ENCODE data around the gene ALDH4A1. TPM values are rescaled to one million over a fixed set of nuclear protein-coding genes. Genes with fewer than 3 reads are reported as not detected.

ALDH4A1 gene
- total and polyA plus RNA-seq, 9 of the 15 experiments (the other 6 are each of a cell fraction or from before 2014, with no cell fraction given): 0.27 to 31.4 (median 16.6) TPM

- TF ChIP-seq ZFP36 (IDR thresholded peaks at IDR 0.05; ENCODE audit: low read depth, low read length, partially characterized antibody) (no peak), HES1 (IDR thresholded peaks at IDR 0.05; ENCODE audit: low read depth) (peak; percentile 79), RNF2 (IDR thresholded peaks at IDR 0.05) (peak; percentile 92), HDAC6 (IDR thresholded peaks at IDR 0.05; ENCODE audit: low read depth, low read length) (no peak), CEBPB (tag; IDR thresholded peaks at IDR 0.05) (0 out of 2 replicates have a peak, but pooled peaks have one; percentile 35), TEAD1 (CRISPR knock-in tag; IDR thresholded peaks at IDR 0.05) (peak in 1 of 2 experiments; percentile 83; a peak in 2 of 4 replicates), SMARCC2 (IDR thresholded peaks at IDR 0.05; ENCODE audit: low read depth) (no peak), RAD51 (IDR thresholded peaks at IDR 0.05; ENCODE audit: borderline replicate concordance, low read depth) (peak; percentile 95), LARP7 (IDR thresholded peaks at IDR 0.05) (no peak), ZNF324 (CRISPR knock-in tag; IDR thresholded peaks at IDR 0.05) (no peak), ZNF212 (CRISPR knock-in tag; IDR thresholded peaks at IDR 0.05) (no peak), GATAD2B (IDR thresholded peaks at IDR 0.05; ENCODE audit: borderline replicate concordance) (no peak), STAT5A (IDR thresholded peaks at IDR 0.05; ENCODE audit: borderline replicate concordance, low read length) (no peak), NFXL1 (CRISPR knock-in tag; IDR thresholded peaks at IDR 0.05) (no peak), ETV1 (tag; conservative IDR thresholded peaks at IDR 0.05; ENCODE audit: low read depth) (peak; percentile 17; the same call in 1 of the 2 replicates), FOS (IDR thresholded peaks at IDR 0.05; ENCODE audit: extremely low read depth, insufficient read length) (peak; percentile 87), CAMTA2 (CRISPR knock-in tag; conservative IDR thresholded peaks at IDR 0.05) (no peak), ZNF766 (CRISPR knock-in tag; conservative IDR thresholded peaks at IDR 0.05) (peak; percentile 76; the same call in 1 of the 2 replicates), ATF2 (CRISPR knock-in tag; IDR thresholded peaks at IDR 0.05) (no peak), CSDE1 (IDR thresholded peaks at IDR 0.05) (no peak), MEF2D (tag; conservative IDR thresholded peaks at IDR 0.05; ENCODE audit: low read depth) (peak; percentile 11; the same call in 1 of the 2 replicates), DIDO1 (tag; IDR thresholded peaks at IDR 0.05; ENCODE audit: low read depth) (no peak), ZNF3 (CRISPR knock-in tag; IDR thresholded peaks at IDR 0.05) (no peak), TAL1 (IDR thresholded peaks at IDR 0.05) (no peak), NR4A1 (CRISPR knock-in tag; IDR thresholded peaks at IDR 0.05) (peak; percentile 51; the same call in 1 of the 2 replicates), NR4A1 (tag; IDR thresholded peaks at IDR 0.05) (no peak), DLX4 (CRISPR knock-in tag; IDR thresholded peaks at IDR 0.05) (no peak), NFYB (IDR thresholded peaks at IDR 0.05; ENCODE audit: extremely low read depth, insufficient read length) (peak; percentile 78)
- TF ChIP-seq, protein P1, sequence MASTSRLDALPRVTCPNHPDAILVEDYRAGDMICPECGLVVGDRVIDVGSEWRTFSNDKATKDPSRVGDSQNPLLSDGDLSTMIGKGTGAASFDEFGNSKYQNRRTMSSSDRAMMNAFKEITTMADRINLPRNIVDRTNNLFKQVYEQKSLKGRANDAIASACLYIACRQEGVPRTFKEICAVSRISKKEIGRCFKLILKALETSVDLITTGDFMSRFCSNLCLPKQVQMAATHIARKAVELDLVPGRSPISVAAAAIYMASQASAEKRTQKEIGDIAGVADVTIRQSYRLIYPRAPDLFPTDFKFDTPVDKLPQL (IDR thresholded peaks at IDR 0.05; ENCODE audit: extremely low read depth, insufficient read length): peak; percentile 30
These were observed at the start of gene ALDH4A1 (continued) for GRCh38 chr1:18902523-18903290.
